ENCODE measurements around the gene NTF4. TPM values are rescaled to one million over a fixed set of nuclear protein-coding genes. Genes with fewer than 3 reads are reported as not detected.
A peak's percentile ranks its signal among the peaks of the same experiment; 100 is the strongest.
"Not testable (repeated sequence)": the region's sequence is repeated elsewhere in the genome, so short reads cannot be mapped to it uniquely, and the experiment has no call there.

NTF4 gene
- polyA plus RNA-seq, 1 donor, result 3.1 TPM

DNA sequence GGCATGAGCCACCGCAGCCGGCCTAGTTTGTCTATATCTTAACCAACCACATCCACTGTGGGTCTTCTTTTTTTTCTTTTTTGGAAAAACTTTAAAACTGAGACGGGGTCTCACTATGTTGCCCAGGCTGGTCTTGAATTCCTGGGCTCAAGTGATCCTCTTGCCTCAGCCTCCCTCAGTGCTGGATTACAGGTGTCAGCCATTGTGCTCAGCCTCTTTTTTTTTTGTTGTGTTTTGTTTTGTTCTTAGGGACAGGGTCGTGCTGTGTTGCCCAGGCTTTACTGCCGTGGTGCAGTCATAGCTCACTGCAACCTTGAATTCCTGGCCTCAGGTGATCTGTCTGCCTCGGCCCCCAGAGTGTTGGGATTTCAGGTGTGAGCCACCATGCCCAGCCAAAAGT, 28.1 kb upstream of the NTF4 start:
- DNase-seq, result no peak

DNA sequence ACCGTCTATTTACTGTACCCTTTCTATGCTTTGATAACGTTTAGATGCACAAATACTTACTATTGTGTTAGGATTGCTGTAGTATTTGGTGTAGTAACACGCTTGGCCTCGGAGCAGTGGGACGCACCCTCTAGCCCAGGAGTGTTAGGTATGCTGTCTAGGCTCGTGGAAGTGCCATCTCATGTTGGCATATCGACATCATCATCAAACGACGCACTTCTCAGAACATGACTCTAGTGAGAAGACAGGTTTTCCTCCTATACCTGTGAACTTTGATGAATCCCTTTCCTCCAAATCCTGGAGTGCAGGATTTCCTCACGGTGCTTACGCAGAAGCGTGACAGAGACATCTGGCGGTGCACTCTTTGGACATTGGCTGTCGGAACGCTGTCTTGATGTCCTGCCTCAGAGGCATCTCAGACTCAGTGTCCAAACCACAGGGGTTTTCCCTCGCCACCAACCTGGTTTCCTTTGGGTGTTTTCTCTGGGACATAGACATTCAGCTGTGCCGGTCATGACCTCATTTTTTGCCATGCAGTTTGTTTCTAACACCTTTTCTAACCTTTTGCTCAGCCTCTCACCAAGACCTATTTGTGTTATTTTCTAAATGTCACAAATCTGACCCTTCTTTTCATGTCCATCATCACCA, 26.9 kb upstream of the NTF4 start:
- DNase-seq, result no peak

- no peak for DNase-seq
Measured at GRCh38 chr19:49086296-49086695, 21.7 kb upstream of the NTF4 start.

DNA sequence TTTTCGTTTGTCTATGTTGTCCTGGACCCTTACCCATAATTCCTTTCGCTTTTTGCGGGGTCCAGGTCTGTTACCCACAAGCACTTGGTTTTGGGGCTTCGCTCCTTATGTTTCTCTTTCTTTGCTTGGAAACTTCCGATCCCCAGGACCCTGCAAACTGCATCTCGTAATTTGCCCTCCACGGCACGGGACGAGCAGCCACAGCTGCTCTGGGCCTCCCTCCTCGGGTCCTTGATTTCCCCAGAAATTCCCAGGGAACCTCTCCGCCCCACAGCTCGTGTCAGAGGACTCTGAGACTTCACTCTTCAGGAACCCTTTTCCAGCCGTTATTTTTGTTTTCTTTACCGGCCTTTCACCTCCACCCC, 21.2 kb upstream of the NTF4 start:
- DNase-seq, result no peak

DNA sequence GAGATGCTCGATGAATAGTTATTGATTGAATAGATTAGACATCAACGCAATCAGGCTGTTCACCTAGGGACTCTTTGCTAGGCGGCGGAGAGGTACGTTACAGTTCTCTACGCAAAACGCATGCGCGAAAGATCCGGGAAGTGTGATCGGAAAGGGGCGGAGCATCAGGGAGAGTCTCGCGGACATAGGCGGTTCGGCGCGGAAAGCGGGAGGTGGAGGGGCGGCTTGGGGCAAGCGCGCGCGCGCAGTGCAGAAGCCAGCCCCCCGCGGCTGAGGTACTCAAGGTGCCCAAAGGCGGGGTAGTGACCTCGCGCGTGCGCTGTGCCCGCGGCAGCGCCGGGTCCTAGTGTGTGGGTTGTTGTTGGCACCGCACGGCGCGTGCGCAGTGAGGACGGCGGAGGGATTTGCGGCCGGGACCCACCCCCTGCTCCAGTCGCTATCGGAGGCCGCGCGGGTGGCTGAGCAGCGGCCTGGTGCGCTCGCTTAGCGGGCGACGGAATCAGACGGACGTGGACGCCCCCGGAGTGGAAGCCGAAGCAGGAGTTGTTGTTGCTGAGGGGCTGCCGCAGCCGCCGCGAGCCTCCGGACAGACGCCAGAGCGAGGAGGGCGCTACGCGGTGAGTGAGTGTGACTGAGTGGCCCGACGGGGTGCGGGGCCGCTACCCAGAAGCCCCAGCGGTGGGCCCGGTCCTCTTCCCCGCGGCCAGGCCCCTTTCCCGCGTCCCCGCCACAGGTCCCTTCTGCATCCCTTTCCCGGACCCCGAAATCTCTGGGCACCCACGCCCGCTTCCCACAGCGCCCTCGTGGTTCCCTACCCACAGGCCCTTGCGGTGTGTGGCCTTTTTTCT, 20.6 kb upstream of the NTF4 start, which contains the start of gene SNRNP70:
Gene SNRNP70, plus strand, starts transcription at position 432 of the 848 bp plus-strand sequence. CDS start 964 bp downstream, outside the sequence.
- peak; percentile 99 for DNase-seq

DNA sequence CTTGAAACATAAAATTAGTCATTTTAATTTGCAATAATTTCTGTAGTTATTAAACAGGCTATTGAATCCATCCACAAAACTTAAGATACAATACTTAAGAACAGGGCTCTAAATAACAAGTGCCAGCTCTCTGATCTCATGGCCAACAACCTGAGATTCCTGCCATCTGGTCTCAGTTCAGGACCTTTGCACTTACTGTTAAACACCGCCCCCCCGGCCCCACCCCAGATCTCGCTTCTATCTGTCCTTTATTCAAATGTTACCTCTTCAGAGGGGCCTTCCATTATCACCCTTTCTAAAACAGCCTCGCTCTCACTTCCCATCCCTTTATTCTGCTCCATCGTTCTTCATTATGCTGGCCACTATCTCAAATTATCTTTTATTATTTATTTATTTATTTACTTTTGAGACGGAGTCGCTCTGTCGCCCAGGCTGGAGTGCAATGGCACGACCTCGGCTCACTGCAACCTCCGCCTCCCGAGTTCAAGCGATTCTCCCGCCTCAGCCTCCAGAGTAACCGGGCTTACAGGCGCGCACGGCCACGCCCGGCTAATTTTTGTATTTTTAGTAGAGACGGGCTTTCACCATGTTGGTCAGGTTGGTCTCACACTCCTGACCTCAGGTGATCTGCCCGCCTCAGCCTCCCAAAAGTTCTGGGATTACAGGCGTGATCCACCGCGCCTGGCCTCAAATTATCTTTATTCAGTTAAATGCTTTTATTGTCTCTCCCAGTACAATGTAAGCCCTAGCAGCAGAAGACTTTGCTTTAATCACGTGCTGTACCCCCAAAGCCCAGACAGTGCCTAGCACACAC, 19.8 kb upstream of the NTF4 start:
- no peak for DNase-seq

GRCh38 chr19:49081273-49081672, 16.7 kb upstream of the NTF4 start:
- DNase-seq, result no peak

- DNase-seq, result no peak
Measured at GRCh38 chr19:49080392-49080791, 15.8 kb upstream of the NTF4 start.

DNA sequence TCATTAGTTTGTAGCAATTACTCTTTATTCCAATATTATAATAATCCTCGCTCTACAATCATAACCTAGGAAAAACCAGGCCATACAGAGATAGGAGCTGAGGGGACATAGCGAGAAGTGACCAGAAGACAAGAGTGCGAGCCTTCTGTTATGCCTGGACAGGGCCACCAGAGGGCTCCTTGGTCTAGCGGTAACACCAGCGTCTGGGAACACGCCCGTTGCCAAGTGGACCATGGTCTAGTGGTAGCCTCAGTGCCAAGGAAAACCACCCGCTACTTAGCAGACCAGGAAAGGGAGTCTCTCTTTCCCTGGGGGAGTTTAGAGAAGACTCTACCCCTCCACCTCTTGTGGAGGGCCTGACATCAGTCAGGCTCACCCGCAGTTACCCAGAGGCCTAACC, 10.3 kb upstream of the NTF4 start:
- not testable (repeated sequence) for DNase-seq

- DNase-seq, result no peak
Measured at GRCh38 chr19:49073514-49074378, 9.1 kb upstream of the NTF4 start.

GRCh38 chr19:49071860-49072547, 7.4 kb upstream of the NTF4 start:
- no peak for DNase-seq

DNA sequence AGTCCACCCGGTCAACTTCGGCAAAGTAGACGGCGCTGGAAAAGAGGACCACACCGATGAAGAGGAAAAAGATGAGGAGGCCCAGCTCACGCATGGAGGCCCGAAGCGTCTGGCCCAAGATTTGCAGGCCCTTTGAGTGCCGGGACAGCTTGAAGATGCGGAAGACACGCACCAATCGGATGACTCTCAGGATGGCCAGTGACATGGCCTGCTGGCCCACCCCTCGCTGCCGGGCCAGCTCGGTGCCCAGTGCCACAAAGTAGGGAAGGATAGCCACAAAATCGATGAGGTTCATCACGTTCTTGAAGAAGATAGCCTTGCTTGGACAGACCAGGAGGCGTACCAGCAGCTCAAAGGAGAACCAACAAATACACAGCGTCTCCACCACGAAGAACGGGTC, 5.8 kb upstream of the NTF4 start:
- no peak for DNase-seq

- DNase-seq, result no peak
Measured at GRCh38 chr19:49069026-49069425, 4.4 kb upstream of the NTF4 start.

GRCh38 chr19:49067554-49067953, 2.9 kb upstream of the NTF4 start:
- no peak for DNase-seq

DNA sequence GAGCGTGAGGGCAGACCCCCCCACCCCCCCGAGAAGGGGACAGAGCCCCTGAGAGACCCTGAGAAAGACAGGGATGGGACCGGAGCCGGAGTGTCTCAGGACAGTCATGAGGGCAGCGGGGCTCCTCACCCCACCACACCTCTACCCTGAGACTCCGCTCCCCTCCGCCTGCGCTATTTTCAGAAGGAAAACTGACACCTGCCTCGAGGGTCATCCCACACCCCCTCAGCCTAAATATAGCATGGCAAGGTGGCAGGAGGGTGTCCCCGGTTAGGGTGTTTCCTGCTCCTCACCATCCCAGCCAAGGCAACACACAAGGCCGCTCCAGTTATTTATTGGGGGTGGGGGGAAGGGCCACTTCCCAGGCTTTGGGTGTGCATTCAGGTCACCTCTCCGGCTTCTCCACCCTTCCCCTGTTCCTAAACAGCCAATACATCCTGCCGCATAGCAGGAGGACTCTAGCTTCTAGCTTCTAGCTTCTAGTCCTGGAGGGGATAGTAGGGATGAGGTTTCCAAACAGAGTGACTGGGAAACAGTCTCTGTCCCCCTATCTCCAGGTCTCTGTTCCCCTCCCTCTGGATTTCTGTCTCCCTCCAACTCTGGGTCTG, 1.4 kb upstream of the NTF4 start:
- no peak for DNase-seq

DNA sequence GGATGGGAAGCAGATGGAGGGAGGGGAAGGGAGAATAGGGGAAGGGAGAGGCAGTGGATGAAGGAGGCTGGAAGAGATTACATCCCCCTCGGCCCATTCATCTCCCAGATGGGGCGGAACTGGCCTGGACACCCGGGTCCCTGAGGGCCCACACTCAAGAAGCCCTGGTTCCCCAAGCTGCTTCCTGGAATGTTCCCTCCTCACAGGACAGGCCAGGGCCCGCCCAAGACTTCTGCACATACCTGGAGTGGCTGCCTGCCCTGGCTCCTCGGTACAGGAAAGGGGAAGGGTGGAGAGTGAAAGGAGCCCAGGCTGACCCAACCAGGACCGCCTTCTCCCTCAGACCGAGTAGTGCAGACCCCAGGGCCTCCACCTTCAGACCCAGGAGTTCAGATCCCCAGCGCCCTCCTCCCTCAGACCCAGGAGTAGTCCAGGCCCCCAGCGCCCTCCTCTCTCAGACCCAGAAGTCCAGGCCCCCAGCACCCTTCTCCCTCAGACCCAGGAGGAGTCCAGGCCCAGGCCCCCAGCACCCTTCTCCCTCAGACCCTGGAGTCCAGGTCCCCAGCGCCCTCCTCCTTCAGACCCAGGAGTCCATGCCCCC, 489 bp downstream of the NTF4 start:
- no peak for DNase-seq

- DNase-seq, result no peak
Measured at GRCh38 chr19:49061445-49061844, 3.2 kb downstream of the NTF4 start.

DNA sequence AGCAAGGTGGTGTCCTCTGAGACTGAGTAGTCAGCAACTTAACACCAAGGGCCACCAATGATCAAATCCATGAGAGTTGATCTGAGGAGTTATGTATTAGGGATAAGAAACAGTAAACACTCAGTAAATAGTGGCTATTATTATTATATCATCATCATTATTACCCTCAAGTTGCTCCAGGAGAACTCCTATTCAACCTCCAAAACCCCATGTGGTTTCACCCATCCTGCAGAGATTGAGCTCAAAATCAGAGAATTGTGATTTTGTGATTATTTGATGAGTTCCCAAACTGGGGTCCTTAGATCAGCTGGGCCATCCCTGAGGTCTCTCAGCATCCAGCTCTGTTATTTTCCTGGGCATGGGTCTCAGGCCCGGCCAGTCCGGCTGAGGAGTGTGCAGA, 3.6 kb downstream of the NTF4 start:
- DNase-seq, result no peak

DNA sequence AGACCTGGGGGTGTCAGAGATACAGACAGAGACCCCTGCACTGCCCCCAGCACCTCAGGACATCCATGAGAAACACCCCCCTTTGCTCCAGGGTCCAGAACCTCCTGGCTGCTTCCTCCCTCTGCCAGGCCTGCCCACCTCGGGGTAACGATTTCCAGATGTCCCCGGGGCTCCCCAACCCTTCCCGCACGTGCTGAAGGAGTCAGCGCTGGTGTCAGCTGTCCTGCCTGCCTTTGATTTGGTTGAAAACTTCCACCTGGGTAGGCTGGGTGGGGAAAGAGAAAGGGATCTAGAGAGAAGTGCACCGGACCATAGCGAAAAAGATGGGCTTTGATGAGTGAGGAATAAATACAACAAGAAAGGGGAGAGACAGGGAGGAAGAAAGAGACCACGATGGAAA, 5.6 kb downstream of the NTF4 start:
- no peak for DNase-seq

DNA sequence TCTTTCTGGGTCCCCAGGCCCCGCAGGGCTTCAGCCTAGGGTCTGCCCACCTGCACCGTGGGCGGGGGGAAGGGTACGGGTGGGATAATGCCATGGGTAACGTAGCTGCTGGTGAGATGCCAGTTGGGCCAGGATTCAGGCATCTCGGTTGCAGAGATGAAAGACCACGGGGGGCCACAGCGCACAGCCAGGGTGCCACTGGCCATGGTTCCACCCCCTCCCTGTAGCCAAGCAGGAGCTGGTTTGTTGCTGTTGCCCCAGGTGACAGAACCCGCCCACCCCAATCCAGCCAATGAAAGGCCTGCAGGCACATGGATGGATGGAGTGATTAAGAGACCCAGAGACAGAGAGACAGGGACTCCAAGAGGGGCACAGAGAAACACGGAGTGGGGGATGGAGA, 6.1 kb downstream of the NTF4 start:
- no peak for DNase-seq
